ENCODE measurements around the gene JPH4. TPM values are rescaled to one million over a fixed set of nuclear protein-coding genes. Genes with fewer than 3 reads are reported as not detected.

JPH4 gene
- total RNA-seq, 6 experiments from 2014 or later: not detected

DNA sequence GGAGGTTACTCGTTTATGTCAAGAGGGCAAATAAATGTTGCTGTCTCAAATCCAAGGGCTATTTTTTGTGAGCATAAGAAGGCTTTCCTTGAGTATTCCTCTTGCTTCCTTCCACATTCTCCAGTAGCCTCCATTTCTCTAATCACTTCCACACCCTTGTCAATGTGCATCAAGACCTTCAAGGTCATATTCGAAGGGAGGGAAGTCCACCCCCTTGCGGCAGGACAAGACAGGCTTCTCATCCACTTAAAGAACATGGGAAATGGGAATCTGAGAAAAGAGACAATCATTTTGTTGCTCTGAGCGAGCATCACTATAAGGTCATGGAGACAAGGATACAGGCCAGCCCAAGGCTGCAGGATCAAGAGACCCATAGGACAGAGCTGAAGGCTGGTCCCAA lies 44.4 kb upstream of the JPH4 start:
- Mint-ChIP-seq H3K4me3 (no peak overlapping the region), H3K27ac (no peak overlapping the region), H3K36me3 (ENCODE audit: low read depth) (no peaks in the 10 kb centered on the region), H3K4me1 (ENCODE audit: low read depth) (no peaks in the 10 kb centered on the region; the same call in 1 of the 2 replicates), H3K27me3 (ENCODE audit: insufficient read depth) (peaks cover 1% of the 10 kb centered on the region), H3K9me3 (peaks cover 17% of the 10 kb centered on the region)
- TF ChIP-seq, protein P1, sequence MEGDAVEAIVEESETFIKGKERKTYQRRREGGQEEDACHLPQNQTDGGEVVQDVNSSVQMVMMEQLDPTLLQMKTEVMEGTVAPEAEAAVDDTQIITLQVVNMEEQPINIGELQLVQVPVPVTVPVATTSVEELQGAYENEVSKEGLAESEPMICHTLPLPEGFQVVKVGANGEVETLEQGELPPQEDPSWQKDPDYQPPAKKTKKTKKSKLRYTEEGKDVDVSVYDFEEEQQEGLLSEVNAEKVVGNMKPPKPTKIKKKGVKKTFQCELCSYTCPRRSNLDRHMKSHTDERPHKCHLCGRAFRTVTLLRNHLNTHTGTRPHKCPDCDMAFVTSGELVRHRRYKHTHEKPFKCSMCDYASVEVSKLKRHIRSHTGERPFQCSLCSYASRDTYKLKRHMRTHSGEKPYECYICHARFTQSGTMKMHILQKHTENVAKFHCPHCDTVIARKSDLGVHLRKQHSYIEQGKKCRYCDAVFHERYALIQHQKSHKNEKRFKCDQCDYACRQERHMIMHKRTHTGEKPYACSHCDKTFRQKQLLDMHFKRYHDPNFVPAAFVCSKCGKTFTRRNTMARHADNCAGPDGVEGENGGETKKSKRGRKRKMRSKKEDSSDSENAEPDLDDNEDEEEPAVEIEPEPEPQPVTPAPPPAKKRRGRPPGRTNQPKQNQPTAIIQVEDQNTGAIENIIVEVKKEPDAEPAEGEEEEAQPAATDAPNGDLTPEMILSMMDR (IDR thresholded peaks at IDR 0.05): no peak
- no peak for DNase-seq

- Mint-ChIP-seq H3K27me3 (ENCODE audit: insufficient read depth) (peaks cover 1% of the 10 kb centered on the region), H3K4me1 (ENCODE audit: low read depth) (no peaks in the 10 kb centered on the region), H3K4me3 (no peak overlapping the region), H3K36me3 (ENCODE audit: low read depth) (no peaks in the 10 kb centered on the region), H3K27ac (no peak overlapping the region), H3K9me3 (peaks cover 17% of the 10 kb centered on the region)
- TF ChIP-seq, protein P1 (IDR thresholded peaks at IDR 0.05): no peak
- DNase-seq: no peak
Measured at GRCh38 chr14:23621932-23622730, 43.5 kb upstream of the JPH4 start.

GRCh38 chr14:23621204-23621931 lies 42.8 kb upstream of the JPH4 start:
- H3K27me3 Mint-ChIP-seq (ENCODE audit: insufficient read depth): peaks cover 1% of the 10 kb centered on the region
- peaks cover 17% of the 10 kb centered on the region for H3K9me3 Mint-ChIP-seq
- H3K36me3 Mint-ChIP-seq (ENCODE audit: low read depth): no peaks in the 10 kb centered on the region
- H3K4me3 Mint-ChIP-seq: no peak overlapping the region
- no peak for DNase-seq
- H3K27ac Mint-ChIP-seq: no peak overlapping the region
- TF ChIP-seq, protein P1 (IDR thresholded peaks at IDR 0.05): no peak
- H3K4me1 Mint-ChIP-seq (ENCODE audit: low read depth): no peaks in the 10 kb centered on the region

DNA sequence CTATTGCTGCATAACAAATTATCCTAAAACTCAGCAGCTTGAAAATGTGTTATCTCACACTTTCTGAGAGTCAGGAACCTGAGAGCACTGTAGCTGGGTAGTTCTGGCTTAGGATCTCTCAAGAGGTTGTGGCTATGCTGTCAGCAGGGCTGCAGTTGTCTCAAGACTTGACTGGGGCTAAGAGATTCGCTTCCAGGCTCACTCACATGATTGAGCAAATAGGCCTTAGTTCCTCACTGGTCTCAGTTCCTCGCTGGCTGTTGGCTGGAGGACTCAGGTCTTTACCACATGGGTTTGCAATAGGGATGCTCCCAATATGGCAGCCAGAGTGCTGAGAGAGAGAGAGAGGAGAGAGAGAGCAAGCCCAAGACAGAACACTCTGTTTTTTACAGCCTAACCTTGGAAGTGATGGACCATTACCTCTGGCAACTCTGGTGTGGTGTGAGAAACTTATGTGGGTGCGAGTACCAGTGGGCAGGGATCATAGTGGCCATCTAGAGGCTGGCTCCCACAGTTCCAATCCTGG lies 41.6 kb upstream of the JPH4 start:
- Mint-ChIP-seq H3K9me3 (peaks cover 10% of the 10 kb centered on the region), H3K4me1 (ENCODE audit: low read depth) (no peaks in the 10 kb centered on the region), H3K36me3 (ENCODE audit: low read depth) (no peaks in the 10 kb centered on the region), H3K4me3 (no peak overlapping the region), H3K27me3 (ENCODE audit: insufficient read depth) (peaks cover 1% of the 10 kb centered on the region), H3K27ac (no peak overlapping the region)
- TF ChIP-seq, protein P1 (IDR thresholded peaks at IDR 0.05): no peak
- DNase-seq: no peak

GRCh38 chr14:23618415-23618988 lies 39.9 kb upstream of the JPH4 start:
- H3K36me3 Mint-ChIP-seq (ENCODE audit: low read depth): no peaks in the 10 kb centered on the region
- no peak overlapping the region for H3K27ac Mint-ChIP-seq
- no peak for DNase-seq
- H3K9me3 Mint-ChIP-seq: no peaks in the 10 kb centered on the region
- H3K4me3 Mint-ChIP-seq: no peak overlapping the region
- no peaks in the 10 kb centered on the region for H3K4me1 Mint-ChIP-seq (ENCODE audit: low read depth)
- TF ChIP-seq, protein P1 (IDR thresholded peaks at IDR 0.05): no peak
- peaks cover 15% of the 10 kb centered on the region for H3K27me3 Mint-ChIP-seq (ENCODE audit: insufficient read depth)

Data from HFFc6 (cell line).